Gastrocnemius medialis (tissue), 4 donors: ENCODE data around the gene CBX5. TPM values are rescaled to one million over a fixed set of nuclear protein-coding genes. Genes with fewer than 3 reads are reported as not detected.
A peak's percentile ranks its signal among the peaks of the same experiment; 100 is the strongest.
"Not testable (repeated sequence)": the region's sequence is repeated elsewhere in the genome, so short reads cannot be mapped to it uniquely, and the experiment has no call there.

ENCODE experiments used
- ATAC-seq, 2 donors: fragments of 150-250 bp; one replicate each; pipeline ENCODE4 v1.9.1; 2016
- DNase-seq, 2 donors: peaks; one replicate each; pipeline ENCODE4 v3.0.0-alpha.2; 2019
- H3K27ac ChIP-seq, 4 donors: fragments of 200-600 bp; sonication (generic); 1 replicate in 1 of 4; 2 replicates in 3 of 4; pipeline ENCODE4 v1.5.1; 2016 to 2018; ENCODE audit warnings: mild to moderate bottlenecking in 2 of 4, moderate library complexity in 1 of 4
- H3K27me3 ChIP-seq, 3 donors: fragments of 200-600 bp; sonication (generic) in 2 of 3; 1 replicate in 1 of 3; 2 replicates in 2 of 3; pipeline versions ENCODE4 v1.5.1 to v1.6.0; 2016 to 2019; ENCODE audit warnings: mild to moderate bottlenecking in 1 of 3, moderate library complexity in 1 of 3
- H3K36me3 ChIP-seq, 2 donors: fragments of 200-600 bp; sonication (generic) in 1 of 2; one replicate each; pipeline ENCODE4 v1.5.1; 2017 to 2018
- H3K4me1 ChIP-seq, 2 donors: fragments of 200-600 bp; sonication (generic) in 1 of 2; one replicate each; pipeline ENCODE4 v1.5.1; 2016 to 2017; ENCODE audit warnings: mild to moderate bottlenecking in 2 of 2
- H3K4me3 ChIP-seq, 4 donors: fragments of 200-600 bp; sonication (generic) in 3 of 4; 1 replicate in 1 of 4; 2 replicates in 3 of 4; pipeline ENCODE4 v1.5.1; 2016 to 2019; ENCODE audit warnings: mild to moderate bottlenecking in 2 of 4
- H3K9me3 ChIP-seq, 3 donors: fragments of 200-600 bp; sonication (generic) in 2 of 3; 1 replicate in 1 of 3; 2 replicates in 2 of 3; pipeline ENCODE4 v1.5.1; 2016 to 2019
- POLR2A ChIP-seq, 2 donors: fragments of 450-650 bp; IDR thresholded peaks; one replicate each; pipeline ENCODE4 v1.6.1; 2017; ENCODE audit warnings: antibody characterized with exemption in 2 of 2, mild to moderate bottlenecking in 2 of 2, moderate library complexity in 2 of 2
- in situ Hi-C, 4 donors: fragments of 200-750 bp; cut with MboI; loops; one replicate each; pipeline versions ENCODE4 v1.15.0 to v1.8.0; 2017; ENCODE audit warnings: low sequenced_read_pairs in 4 of 4
- intact Hi-C: fragments of 100-400 bp; cut with DNase I; formaldehyde crosslinking; loops from one replicate; pipeline ENCODE4 v1.15.1; 2023; ENCODE audit warnings: low total_unique reads
- total RNA-seq, 4 donors: library from RNA; depleted of rRNA; stranded (reverse); fragments of >200 nt; gene quantifications; one replicate each; pipeline versions ENCODE4 v1.1.0 to v1.2.3, GENCODE V29; 2016
- TF ChIP-seq, protein P1 (sequence below), 5 experiments: fragments of 450-650 bp in 3 of 5; fragments of 200-600 bp in 2 of 5; sonication (generic) in 2 of 5; IDR thresholded peaks in 4 of 5; conservative IDR thresholded peaks in 1 of 5; 1 replicate in 4 of 5; 2 replicates in 1 of 5; pipeline ENCODE4 v1.5.1; 2016 to 2019; ENCODE audit warnings: antibody characterized with exemption in 5 of 5, mild to moderate bottlenecking in 3 of 5, moderate library complexity in 3 of 5

Gene CBX5
- total RNA-seq, 4 donors from 2014 or later = 7.9 to 8.9 (median 8.1) TPM

DNA sequence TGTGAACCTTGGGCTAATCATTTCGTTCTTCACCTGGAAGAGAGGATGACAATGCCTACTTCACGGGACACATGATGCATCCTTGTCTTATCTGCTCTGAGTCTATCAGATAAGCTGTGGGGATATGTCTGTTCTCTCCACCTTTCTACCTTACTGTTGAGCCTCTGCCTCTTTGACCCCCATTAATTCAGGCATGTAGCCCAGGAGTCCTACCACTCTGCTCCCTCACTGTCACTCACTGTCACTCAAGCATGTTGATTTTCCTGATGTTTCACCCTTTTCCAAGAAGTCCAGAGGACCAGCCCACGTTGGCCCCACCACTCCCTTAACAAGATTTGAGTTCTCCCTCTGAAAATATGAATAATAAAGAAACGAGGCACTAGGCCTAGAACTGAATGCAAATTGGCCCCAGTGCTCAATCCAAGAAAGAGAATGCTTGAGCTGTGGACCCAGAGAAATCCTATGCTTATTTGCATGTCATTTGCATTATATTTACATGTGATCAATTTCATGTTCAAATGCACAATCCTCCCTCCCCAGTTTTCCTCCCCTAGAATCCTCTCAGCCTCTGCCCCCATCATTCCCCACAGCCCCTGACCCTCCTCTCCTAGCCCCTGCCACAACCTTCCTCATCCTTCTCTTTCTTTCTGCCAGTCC, 84.7 kb downstream of the CBX5 start:
- DNase-seq (no peak), ATAC-seq (no peak)
- Histone ChIP-seq H3K4me3 (no peak overlapping the region), H3K9me3 (no peaks in the 10 kb centered on the region), H3K4me1 (peaks cover 31 to 42% of the 10 kb centered on the region in 2 donors), H3K27ac (peak overlapping the region; percentile 91 to 99 (median 98)), H3K36me3 (no peaks in the 10 kb centered on the region), H3K27me3 (no peaks in the 10 kb centered on the region)
- in situ Hi-C loops (loop anchor here in 2 of 4 donors (5.0 to 10.0 kb wide), 2 partner anchors 168 to 170 kb away; partner anchors contain the start of gene HOXC6 (in 2 of the 2)), intact Hi-C loops (no loop called here)
- no peak for TF ChIP-seq POLR2A (IDR thresholded peaks at IDR 0.05)
- TF ChIP-seq, protein P1, sequence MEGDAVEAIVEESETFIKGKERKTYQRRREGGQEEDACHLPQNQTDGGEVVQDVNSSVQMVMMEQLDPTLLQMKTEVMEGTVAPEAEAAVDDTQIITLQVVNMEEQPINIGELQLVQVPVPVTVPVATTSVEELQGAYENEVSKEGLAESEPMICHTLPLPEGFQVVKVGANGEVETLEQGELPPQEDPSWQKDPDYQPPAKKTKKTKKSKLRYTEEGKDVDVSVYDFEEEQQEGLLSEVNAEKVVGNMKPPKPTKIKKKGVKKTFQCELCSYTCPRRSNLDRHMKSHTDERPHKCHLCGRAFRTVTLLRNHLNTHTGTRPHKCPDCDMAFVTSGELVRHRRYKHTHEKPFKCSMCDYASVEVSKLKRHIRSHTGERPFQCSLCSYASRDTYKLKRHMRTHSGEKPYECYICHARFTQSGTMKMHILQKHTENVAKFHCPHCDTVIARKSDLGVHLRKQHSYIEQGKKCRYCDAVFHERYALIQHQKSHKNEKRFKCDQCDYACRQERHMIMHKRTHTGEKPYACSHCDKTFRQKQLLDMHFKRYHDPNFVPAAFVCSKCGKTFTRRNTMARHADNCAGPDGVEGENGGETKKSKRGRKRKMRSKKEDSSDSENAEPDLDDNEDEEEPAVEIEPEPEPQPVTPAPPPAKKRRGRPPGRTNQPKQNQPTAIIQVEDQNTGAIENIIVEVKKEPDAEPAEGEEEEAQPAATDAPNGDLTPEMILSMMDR (IDR thresholded peaks at IDR 0.05 in 4 of 5, conservative IDR thresholded peaks at IDR 0.05 in 1 of 5) = no peak

DNA sequence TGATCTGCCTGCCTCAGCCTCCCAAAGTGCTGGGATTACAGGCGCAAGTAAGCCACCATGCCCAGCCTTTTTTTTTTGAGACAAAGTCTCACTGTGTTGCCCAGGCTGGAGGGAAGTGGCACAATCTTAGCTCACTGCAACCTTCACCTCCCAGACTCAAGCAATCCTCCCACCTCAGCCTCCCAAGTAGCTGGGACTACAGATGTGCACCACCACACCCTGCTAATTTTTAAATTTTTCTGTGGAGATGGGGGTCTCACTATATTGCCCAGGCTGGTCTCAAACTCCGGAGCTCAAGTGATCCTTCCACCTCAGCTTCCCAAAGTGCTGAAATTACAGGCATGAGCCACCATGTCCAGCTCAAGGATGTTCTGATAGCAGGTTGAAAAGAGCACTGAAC, 85.3 kb downstream of the CBX5 start:
- H3K27me3 ChIP-seq, ATAC-seq, DNase-seq, H3K9me3 ChIP-seq, H3K4me3 ChIP-seq, H3K36me3 ChIP-seq, intact Hi-C loops, H3K27ac ChIP-seq: not testable (repeated sequence)
- in situ Hi-C loops = loop anchor here in 3 of 4 donors (5.0 to 10.0 kb wide), 3 partner anchors 162 to 170 kb away; partner anchors contain the start of genes HOXC6 (in 2 of the 3) and HOXC5 (in 1 of the 3)
- H3K4me1 ChIP-seq = peaks cover 31 to 42% of the 10 kb centered on the region in 2 donors

GRCh38 chr12:54193434-54193833, 86.5 kb downstream of the CBX5 start:
- in situ Hi-C loops = loop anchor here in 2 of 4 donors (5.0 to 10.0 kb wide), 2 partner anchors 161 to 169 kb away; partner anchors contain the start of genes HOXC5 (in 1 of the 2) and HOXC6 (in 1 of the 2)
- intact Hi-C loops = no loop called here
- no peaks in the 10 kb centered on the region for H3K27me3 ChIP-seq
- no peaks in the 10 kb centered on the region for H3K9me3 ChIP-seq
- DNase-seq = no peak
- no peaks in the 10 kb centered on the region for H3K36me3 ChIP-seq
- H3K27ac ChIP-seq = no peak overlapping the region
- TF ChIP-seq, protein P1 (IDR thresholded peaks at IDR 0.05 in 4 of 5, conservative IDR thresholded peaks at IDR 0.05 in 1 of 5) = no peak
- no peak for TF ChIP-seq POLR2A (IDR thresholded peaks at IDR 0.05)
- H3K4me1 ChIP-seq = peaks cover 31 to 47% of the 10 kb centered on the region in 2 donors
- no peak overlapping the region for H3K4me3 ChIP-seq
- no peak for ATAC-seq

- H3K4me1 ChIP-seq = peaks cover 26 to 38% of the 10 kb centered on the region in 2 donors
- in situ Hi-C loops = loop anchor here in 2 of 4 donors (5.0 to 10.0 kb wide), 2 partner anchors 159 to 167 kb away; partner anchors contain the start of genes HOXC5 (in 1 of the 2) and HOXC6 (in 1 of the 2)
- no peaks in the 10 kb centered on the region for H3K36me3 ChIP-seq
- peak overlapping the region in 1 of 4 donors; percentile 10 for H3K4me3 ChIP-seq
- TF ChIP-seq POLR2A (IDR thresholded peaks at IDR 0.05) = no peak
- TF ChIP-seq, protein P1 (IDR thresholded peaks at IDR 0.05 in 4 of 5, conservative IDR thresholded peaks at IDR 0.05 in 1 of 5) = peak; percentile 80 to 89 (median 82)
- peak overlapping the region; percentile 52 to 75 (median 72) for H3K27ac ChIP-seq
- DNase-seq = peak; percentile 66 to 84
- H3K27me3 ChIP-seq = no peaks in the 10 kb centered on the region
- intact Hi-C loops = loop anchor here (1.0 kb wide), 2 partner anchors 159 to 182 kb away; no protein-coding TSS in a partner anchor
- peak; percentile 67 to 76 for ATAC-seq
- no peaks in the 10 kb centered on the region for H3K9me3 ChIP-seq
These were observed 88.3 kb downstream of the CBX5 start for GRCh38 chr12:54191550-54192022.

- H3K36me3 ChIP-seq = no peaks in the 10 kb centered on the region
- peaks cover 21 to 33% of the 10 kb centered on the region in 2 donors for H3K4me1 ChIP-seq
- H3K27me3 ChIP-seq = no peaks in the 10 kb centered on the region
- DNase-seq (no peak), ATAC-seq (no peak)
- in situ Hi-C loops (loop anchor here in 2 of 4 donors (5.0 to 10.0 kb wide), 2 partner anchors 159 to 166 kb away; partner anchors contain the start of genes HOXC5 (in 1 of the 2) and HOXC6 (in 1 of the 2)), intact Hi-C loops (loop anchor here (1.0 kb wide), 1 partner anchor 159 kb away; no protein-coding TSS in a partner anchor)
- H3K27ac ChIP-seq = peak overlapping the region; percentile 41 to 75 (median 72)
- H3K9me3 ChIP-seq = no peaks in the 10 kb centered on the region
- no peak for TF ChIP-seq POLR2A (IDR thresholded peaks at IDR 0.05)
- TF ChIP-seq, protein P1 (IDR thresholded peaks at IDR 0.05 in 4 of 5, conservative IDR thresholded peaks at IDR 0.05 in 1 of 5) = no peak
- peak overlapping the region in 1 of 4 donors; percentile 10 for H3K4me3 ChIP-seq
These were observed 88.8 kb downstream of the CBX5 start for GRCh38 chr12:54191126-54191525.
